AG04450 (cell line): ENCODE results near the gene ZFP36L1. TPM values are rescaled to one million over a fixed set of nuclear protein-coding genes. Genes with fewer than 3 reads are reported as not detected.

Experiments
- CTCF ChIA-PET: fragments of 300-600, 350-600 bp; formaldehyde crosslinking; extraction: SDS; loops from one replicate; lab custom pipeline; 2022; ENCODE audit warnings: antibody characterized with exemption, inconsistent platforms; lab: Charles Lee
- POLR2A ChIA-PET: fragments of 350-600 bp; formaldehyde crosslinking; extraction: SDS; loops from one replicate; lab custom pipeline; 2021; ENCODE audit warnings: antibody characterized with exemption, inconsistent platforms; lab: Yijun Ruan, JAX
- DNase-seq: peaks from one replicate; pipeline ENCODE4 v3.0.0-alpha.2; 2011; ENCODE audit warnings: low read depth, low spot score
- H3K27ac ChIP-seq: one replicate; pipeline ENCODE4 v1.5.1; 2012; ENCODE audit warnings: low read depth, low read length, control low read depth
- H3K27me3 ChIP-seq: one replicate; pipeline ENCODE4 v1.6.0; 2012; ENCODE audit warnings: low read length; ENCODE audit not compliant: control insufficient read depth, insufficient read depth
- H3K4me3 ChIP-seq: 2 replicates; pipeline ENCODE4 v1.5.1; 2011; ENCODE audit warnings: mild to moderate bottlenecking, low read depth, low read length, control low read depth
- H3K9me3 ChIP-seq: 2 replicates; pipeline ENCODE4 v1.5.1; 2012; ENCODE audit warnings: low read length; ENCODE audit not compliant: control insufficient read depth, insufficient read depth
- polyA plus RNA-seq: library from polyadenylated mRNA; depleted of rRNA; stranded (reverse); fragments of >200 nt; gene quantifications from 2 replicates; pipeline ENCODE4 v1.2.3, GENCODE V29; 2011
- TF ChIP-seq, protein P1 (sequence below): IDR thresholded peaks from 2 replicates; pipeline ENCODE4 v1.5.1; 2011; ENCODE audit warnings: low read depth, low read length, control low read depth, inconsistent platforms

Gene ZFP36L1
- polyA plus RNA-seq, 1 experiment, result 54.4 TPM

DNA sequence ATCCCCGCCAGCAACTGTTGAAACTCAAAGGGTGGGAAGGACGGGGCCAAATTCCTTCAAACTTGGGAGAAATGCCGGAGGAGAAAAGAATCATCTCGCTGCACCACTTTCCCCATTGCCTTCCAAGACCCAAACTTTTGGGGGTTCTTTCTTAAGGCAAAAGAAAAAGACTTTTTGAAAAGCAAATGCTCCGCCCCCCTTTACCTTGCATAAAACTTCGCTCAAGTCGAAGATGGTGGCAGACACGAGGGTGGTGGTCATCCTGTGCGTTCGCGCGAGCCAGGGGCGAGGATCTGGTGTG, 239 bp downstream of the ZFP36L1 start:
- H3K9me3 ChIP-seq, result peaks cover 5% of the 10 kb centered on the region; the same call in 1 of the 2 replicates
- DNase-seq, result no peak
- TF ChIP-seq, protein P1, sequence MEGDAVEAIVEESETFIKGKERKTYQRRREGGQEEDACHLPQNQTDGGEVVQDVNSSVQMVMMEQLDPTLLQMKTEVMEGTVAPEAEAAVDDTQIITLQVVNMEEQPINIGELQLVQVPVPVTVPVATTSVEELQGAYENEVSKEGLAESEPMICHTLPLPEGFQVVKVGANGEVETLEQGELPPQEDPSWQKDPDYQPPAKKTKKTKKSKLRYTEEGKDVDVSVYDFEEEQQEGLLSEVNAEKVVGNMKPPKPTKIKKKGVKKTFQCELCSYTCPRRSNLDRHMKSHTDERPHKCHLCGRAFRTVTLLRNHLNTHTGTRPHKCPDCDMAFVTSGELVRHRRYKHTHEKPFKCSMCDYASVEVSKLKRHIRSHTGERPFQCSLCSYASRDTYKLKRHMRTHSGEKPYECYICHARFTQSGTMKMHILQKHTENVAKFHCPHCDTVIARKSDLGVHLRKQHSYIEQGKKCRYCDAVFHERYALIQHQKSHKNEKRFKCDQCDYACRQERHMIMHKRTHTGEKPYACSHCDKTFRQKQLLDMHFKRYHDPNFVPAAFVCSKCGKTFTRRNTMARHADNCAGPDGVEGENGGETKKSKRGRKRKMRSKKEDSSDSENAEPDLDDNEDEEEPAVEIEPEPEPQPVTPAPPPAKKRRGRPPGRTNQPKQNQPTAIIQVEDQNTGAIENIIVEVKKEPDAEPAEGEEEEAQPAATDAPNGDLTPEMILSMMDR, result no peak
- ChIA-PET POLR2A (interaction anchor here (0.6 to 5.2 kb wide), 56 partner anchors 8 to 858 kb away, joined by 3 to 105 read pairs (median 5); no protein-coding TSS in a partner anchor), CTCF (interaction anchor here (0.6 to 2.9 kb wide), 8 partner anchors 12 to 542 kb away, joined by 3 to 16 read pairs (median 4); no protein-coding TSS in a partner anchor)
- peak overlapping the region; percentile 100 for H3K4me3 ChIP-seq
- no peaks in the 10 kb centered on the region for H3K27me3 ChIP-seq
- H3K27ac ChIP-seq, result peak overlapping the region; percentile 100

DNA sequence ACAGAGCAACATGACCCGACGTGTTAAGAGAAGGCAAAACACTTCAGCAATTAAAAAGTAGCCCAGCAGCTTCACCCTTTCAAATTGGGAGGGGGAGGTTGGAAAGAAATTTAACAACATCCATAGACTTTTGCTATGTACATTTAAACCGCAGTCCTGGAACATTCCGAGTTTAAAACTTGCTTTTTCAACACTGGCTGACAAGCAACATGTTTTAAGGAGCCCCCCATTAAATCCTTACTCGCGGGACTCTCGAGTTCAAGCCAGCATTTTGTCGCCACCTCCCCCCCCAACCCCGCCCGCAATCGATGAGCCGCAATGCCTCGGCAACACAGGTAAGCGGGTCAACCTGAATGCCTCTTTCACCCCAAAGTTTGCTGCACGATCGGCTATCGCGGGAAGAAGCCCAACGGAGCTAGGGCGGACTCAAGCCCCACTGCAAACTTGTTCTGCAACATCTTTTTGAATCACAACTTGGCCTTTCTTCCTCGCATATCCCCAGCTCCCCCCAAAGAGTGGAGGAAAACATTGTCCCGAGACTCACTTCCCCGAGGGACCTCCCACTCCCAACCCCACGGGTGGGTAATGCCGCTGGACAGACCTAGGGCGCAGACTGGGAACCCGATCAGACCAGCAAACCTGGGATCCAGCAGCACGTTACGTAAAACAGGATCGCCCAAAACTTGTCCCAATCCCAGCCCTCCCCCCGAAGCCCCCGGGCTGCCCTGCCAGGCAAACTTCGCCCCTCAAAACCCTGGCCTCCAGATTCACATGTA, 777 bp downstream of the ZFP36L1 start:
- Histone ChIP-seq H3K27ac (peak overlapping the region; percentile 100), H3K27me3 (no peaks in the 10 kb centered on the region), H3K4me3 (peak overlapping the region; percentile 100), H3K9me3 (peaks cover 5% of the 10 kb centered on the region; the same call in 1 of the 2 replicates)
- ChIA-PET POLR2A (interaction anchor here (0.7 to 5.2 kb wide), 22 partner anchors 8 to 744 kb away, joined by 3 to 105 read pairs (median 6); no protein-coding TSS in a partner anchor), CTCF (interaction anchor here (0.6 to 2.9 kb wide), 7 partner anchors 22 to 541 kb away, joined by 3 to 16 read pairs (median 5); no protein-coding TSS in a partner anchor)
- DNase-seq, result no peak
- TF ChIP-seq, protein P1, result no peak

DNA sequence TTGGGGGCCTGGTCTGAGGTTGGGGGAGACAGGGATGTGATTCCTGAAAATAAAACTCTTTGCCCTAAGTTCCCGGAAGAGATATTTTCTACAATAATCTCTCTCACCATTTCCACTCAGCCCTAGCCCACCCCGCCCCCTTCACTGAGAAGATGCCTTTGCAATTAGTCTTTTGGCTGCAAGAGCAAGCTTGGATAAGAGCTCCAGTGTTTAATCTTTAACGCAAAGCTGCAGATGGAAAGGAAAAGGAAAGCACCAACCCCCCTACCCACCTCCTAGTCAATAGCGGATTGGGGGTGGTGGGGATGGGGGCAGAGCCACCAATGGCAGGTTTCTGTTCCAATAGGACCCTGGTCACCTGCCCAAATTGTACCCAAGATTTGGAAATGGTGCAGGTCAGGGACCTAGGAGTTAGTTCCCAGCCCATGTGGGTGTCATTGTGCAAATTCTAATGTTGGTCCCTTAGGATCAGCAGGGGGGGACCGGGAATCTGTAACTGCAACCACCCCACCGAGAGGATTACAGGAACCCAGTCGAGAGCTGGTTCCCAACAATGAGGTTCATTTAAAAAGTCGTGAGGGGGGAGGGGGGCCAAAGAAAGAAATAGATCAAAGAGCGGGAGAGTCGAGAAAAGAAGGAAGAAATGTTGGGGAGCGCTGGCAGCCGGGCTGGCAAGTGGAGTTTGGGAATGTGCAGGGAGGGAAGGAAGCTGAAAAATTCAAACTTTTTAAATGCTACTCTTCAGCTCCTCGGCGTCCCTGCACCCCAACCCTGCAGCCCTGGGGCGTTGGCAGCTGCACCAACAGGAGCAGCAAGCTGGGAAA, 1.6 kb downstream of the ZFP36L1 start:
- Histone ChIP-seq H3K4me3 (peak overlapping the region; percentile 100), H3K27me3 (no peaks in the 10 kb centered on the region), H3K9me3 (peaks cover 5% of the 10 kb centered on the region; the same call in 1 of the 2 replicates), H3K27ac (peak overlapping the region; percentile 100)
- ChIA-PET CTCF (interaction anchor here (0.6 to 2.9 kb wide), 3 partner anchors 26 to 849 kb away, joined by 3 to 16 read pairs (median 3); no protein-coding TSS in a partner anchor), POLR2A (interaction anchor here (0.6 to 5.2 kb wide), 11 partner anchors 10 to 559 kb away, joined by 3 to 105 read pairs (median 4); no protein-coding TSS in a partner anchor)
- TF ChIP-seq, protein P1, result no peak
- DNase-seq, result no peak

DNA sequence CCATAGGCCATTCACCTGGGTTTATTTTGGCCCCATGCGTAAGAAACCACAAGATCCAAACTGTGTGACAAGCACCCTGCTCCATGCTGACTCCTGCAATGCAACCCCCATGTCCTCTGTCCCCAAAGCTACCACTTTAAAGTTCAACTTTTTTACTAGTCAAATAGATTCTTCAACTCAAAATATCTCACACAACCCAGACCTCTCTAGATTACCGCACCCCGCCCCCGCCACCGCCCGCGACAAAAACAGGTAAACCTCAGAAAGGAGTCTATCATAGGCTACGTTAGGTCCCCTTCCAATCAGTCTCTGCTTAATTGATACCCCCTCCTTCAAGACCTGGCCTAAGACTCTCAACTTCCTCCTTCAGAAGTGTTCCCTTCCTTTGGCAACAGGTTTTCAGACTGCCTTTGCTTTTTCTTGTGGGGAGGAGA, 2.2 kb downstream of the ZFP36L1 start:
- DNase-seq, result no peak
- H3K27me3 ChIP-seq, result no peaks in the 10 kb centered on the region
- ChIA-PET CTCF (interaction anchor here (2.6 to 3.3 kb wide), 3 partner anchors 24 to 542 kb away, joined by 13 to 29 read pairs (median 16); no protein-coding TSS in a partner anchor), POLR2A (interaction anchor here (0.6 to 5.2 kb wide), 10 partner anchors 11 to 541 kb away, joined by 3 to 105 read pairs (median 4); no protein-coding TSS in a partner anchor)
- peak overlapping the region; percentile 100 for H3K27ac ChIP-seq
- H3K4me3 ChIP-seq, result peak overlapping the region; percentile 100
- H3K9me3 ChIP-seq, result peaks cover 5% of the 10 kb centered on the region; the same call in 1 of the 2 replicates
- TF ChIP-seq, protein P1, result no peak
